Neutrophil (primary cell): ENCODE measurements around the gene RANBP17.

ENCODE experiments used
- H3K27ac ChIP-seq: fragments of 200-600 bp; sonication (generic); 2 replicates; pipeline ENCODE4 v1.5.1; 2016; ENCODE audit warnings: mild to moderate bottlenecking, moderate library complexity
- H3K27me3 ChIP-seq: fragments of 200-600 bp; sonication (generic); 2 replicates; pipeline ENCODE4 v1.6.0; 2016; ENCODE audit warnings: mild to moderate bottlenecking
- H3K36me3 ChIP-seq: fragments of 200-600 bp; sonication (generic); 2 replicates; pipeline ENCODE4 v1.5.1; 2017
- H3K4me1 ChIP-seq, 2 experiments: fragments of 200-600 bp in 1 of 2; sonication (generic) in 1 of 2; 1 replicate in 1 of 2; 2 replicates in 1 of 2; pipeline versions ENCODE4 v1.5.1 to v1.6.1; 2013 to 2016; ENCODE audit warnings: low read depth in 1 of 2, low read length in 1 of 2, mild to moderate bottlenecking in 1 of 2, moderate library complexity in 1 of 2; ENCODE audit not compliant: control insufficient read depth in 1 of 2, insufficient read depth in 1 of 2
- H3K4me3 ChIP-seq, 2 experiments: fragments of 200-600 bp in 1 of 2; sonication (generic) in 1 of 2; 1 replicate in 1 of 2; 2 replicates in 1 of 2; pipeline ENCODE4 v1.5.1; 2013 to 2016; ENCODE audit warnings: low read depth in 1 of 2, low read length in 1 of 2, mild to moderate bottlenecking in 1 of 2, moderate library complexity in 1 of 2
- H3K9me3 ChIP-seq: fragments of 200-600 bp; sonication (generic); 2 replicates; pipeline ENCODE4 v1.5.1; 2016
- CTCF ChIP-seq: fragments of 200-600 bp; sonication (generic); IDR thresholded peaks from 2 replicates; pipeline ENCODE4 v1.5.1; 2016; ENCODE audit warnings: antibody characterized with exemption

The RANBP17 gene

GRCh38 chr5:170861917-170862766 lies at the start of gene RANBP17:
TSS of gene RANBP17 (plus strand) at chr5:170862018.
- Histone ChIP-seq H3K27ac (no peak within 1 kb of the TSS), H3K4me3 (peak within 1 kb of the TSS; percentile 38 to 55), H3K4me1 (peaks cover 9 to 13% of the 10 kb centered on the region in 2 experiments), H3K9me3 (peaks cover 7% of the 10 kb centered on the region), H3K27me3 (peaks cover 46% of the 10 kb centered on the region), H3K36me3 (no peaks in the 10 kb centered on the region)
- TF ChIP-seq CTCF: no peak

GRCh38 chr5:170813231-170813630 lies 48.6 kb upstream of the RANBP17 start:
- Histone ChIP-seq H3K27ac (no peak overlapping the region), H3K4me3 (no peak overlapping the region), H3K4me1 (no peaks in the 10 kb centered on the region), H3K27me3 (peaks cover 4% of the 10 kb centered on the region), H3K36me3 (no peaks in the 10 kb centered on the region), H3K9me3 (no peaks in the 10 kb centered on the region)
- no peak for TF ChIP-seq CTCF

- no peak overlapping the region for H3K4me3 ChIP-seq
- no peaks in the 10 kb centered on the region for H3K36me3 ChIP-seq
- no peaks in the 10 kb centered on the region for H3K4me1 ChIP-seq
- no peaks in the 10 kb centered on the region for H3K27me3 ChIP-seq
- no peak for TF ChIP-seq CTCF
- no peak overlapping the region for H3K27ac ChIP-seq
- no peaks in the 10 kb centered on the region for H3K9me3 ChIP-seq
These were observed 44.6 kb upstream of the RANBP17 start for GRCh38 chr5:170817195-170817594.

- Histone ChIP-seq H3K27ac (no peak overlapping the region), H3K4me3 (no peak overlapping the region), H3K27me3 (peaks cover 3% of the 10 kb centered on the region), H3K36me3 (no peaks in the 10 kb centered on the region), H3K4me1 (no peaks in the 10 kb centered on the region), H3K9me3 (no peaks in the 10 kb centered on the region)
- TF ChIP-seq CTCF: no peak
These were observed 43.6 kb upstream of the RANBP17 start for GRCh38 chr5:170818232-170818631.

- Histone ChIP-seq H3K36me3 (no peaks in the 10 kb centered on the region), H3K9me3 (no peaks in the 10 kb centered on the region), H3K4me1 (no peaks in the 10 kb centered on the region), H3K27me3 (peaks cover 7% of the 10 kb centered on the region), H3K4me3 (no peak overlapping the region), H3K27ac (no peak overlapping the region)
- no peak for TF ChIP-seq CTCF
These were observed 42.0 kb upstream of the RANBP17 start for GRCh38 chr5:170819824-170820223.
